Esophagus (tissue), 2 donors: ENCODE results near the gene RAP1B. TPM values are rescaled to one million over a fixed set of nuclear protein-coding genes. Genes with fewer than 3 reads are reported as not detected.

Experiments used
- H3K27ac ChIP-seq, 2 donors: one replicate each; pipeline ENCODE4 v1.5.1; 2013; ENCODE audit warnings: low read depth in 2 of 2, mild to moderate bottlenecking in 2 of 2, inconsistent platforms in 1 of 2, low read length in 1 of 2, moderate library complexity in 1 of 2
- H3K27me3 ChIP-seq, 2 donors: one replicate each; pipeline ENCODE4 v1.6.1; 2013; ENCODE audit warnings: low read length in 2 of 2, control low read depth in 1 of 2, mild to moderate bottlenecking in 1 of 2; ENCODE audit not compliant: insufficient read depth in 2 of 2, control insufficient read depth in 1 of 2
- H3K36me3 ChIP-seq, 2 donors: one replicate each; pipeline ENCODE4 v1.6.1; 2013; ENCODE audit warnings: low read length in 1 of 2; ENCODE audit not compliant: control insufficient read depth in 2 of 2, insufficient read depth in 2 of 2
- H3K4me1 ChIP-seq, 2 donors: one replicate each; pipeline ENCODE4 v1.6.1; 2013; ENCODE audit warnings: low read length in 1 of 2; ENCODE audit not compliant: control insufficient read depth in 2 of 2, insufficient read depth in 2 of 2
- H3K4me3 ChIP-seq, 2 donors: one replicate each; pipeline ENCODE4 v1.5.1; 2013; ENCODE audit warnings: low read length in 2 of 2, mild to moderate bottlenecking in 2 of 2, low read depth in 1 of 2, moderate library complexity in 1 of 2
- H3K9me3 ChIP-seq, 2 donors: one replicate each; pipeline ENCODE4 v1.6.1; 2013; ENCODE audit warnings: mild to moderate bottlenecking in 2 of 2, low read depth in 1 of 2, low read length in 1 of 2, moderate library complexity in 1 of 2; ENCODE audit not compliant: control insufficient read depth in 2 of 2, insufficient read depth in 1 of 2
- WGBS, 2 donors: extraction: QIAGEN DNeasy Blood & Tissue Kit; methylation state at CpG; one replicate each; pipeline ENCODE4 v1.1.7; 2013; 5-methylcytosine and 5-hydroxymethylcytosine counted together
- polyA plus RNA-seq, 2 donors: library from polyadenylated mRNA; stranded (reverse); fragments of 200-250 nt; gene quantifications; one replicate each; pipeline ENCODE4 v1.2.3, GENCODE V29; 2013
- donor health status: healthy with polysubstance abuse.
- donor health status: Bipolar disorder and iron deficiency.

RAP1B gene
- polyA plus RNA-seq, 2 donors: 47.1 to 58.2 TPM

GRCh38 chr12:68617160-68617926 lies 6.6 kb downstream of the RAP1B start:
- Histone ChIP-seq H3K36me3 (no peaks in the 10 kb centered on the region), H3K9me3 (no peaks in the 10 kb centered on the region), H3K27me3 (no peaks in the 10 kb centered on the region), H3K4me1 (peaks cover 2 to 4% of the 10 kb centered on the region in 2 donors), H3K4me3 (no peak overlapping the region), H3K27ac (no peak overlapping the region)
- 70 to 74% methylated on average over 4 of the region's 4 CpGs for WGBS, 2 donors

GRCh38 chr12:68619541-68619940 lies 8.8 kb downstream of the RAP1B start:
- H3K27me3 ChIP-seq: no peaks in the 10 kb centered on the region
- H3K27ac ChIP-seq: no peak overlapping the region
- no peak overlapping the region for H3K4me3 ChIP-seq
- no peaks in the 10 kb centered on the region for H3K9me3 ChIP-seq
- peaks cover 0 to 2% of the 10 kb centered on the region in 2 donors for H3K4me1 ChIP-seq
- no peaks in the 10 kb centered on the region for H3K36me3 ChIP-seq

DNA sequence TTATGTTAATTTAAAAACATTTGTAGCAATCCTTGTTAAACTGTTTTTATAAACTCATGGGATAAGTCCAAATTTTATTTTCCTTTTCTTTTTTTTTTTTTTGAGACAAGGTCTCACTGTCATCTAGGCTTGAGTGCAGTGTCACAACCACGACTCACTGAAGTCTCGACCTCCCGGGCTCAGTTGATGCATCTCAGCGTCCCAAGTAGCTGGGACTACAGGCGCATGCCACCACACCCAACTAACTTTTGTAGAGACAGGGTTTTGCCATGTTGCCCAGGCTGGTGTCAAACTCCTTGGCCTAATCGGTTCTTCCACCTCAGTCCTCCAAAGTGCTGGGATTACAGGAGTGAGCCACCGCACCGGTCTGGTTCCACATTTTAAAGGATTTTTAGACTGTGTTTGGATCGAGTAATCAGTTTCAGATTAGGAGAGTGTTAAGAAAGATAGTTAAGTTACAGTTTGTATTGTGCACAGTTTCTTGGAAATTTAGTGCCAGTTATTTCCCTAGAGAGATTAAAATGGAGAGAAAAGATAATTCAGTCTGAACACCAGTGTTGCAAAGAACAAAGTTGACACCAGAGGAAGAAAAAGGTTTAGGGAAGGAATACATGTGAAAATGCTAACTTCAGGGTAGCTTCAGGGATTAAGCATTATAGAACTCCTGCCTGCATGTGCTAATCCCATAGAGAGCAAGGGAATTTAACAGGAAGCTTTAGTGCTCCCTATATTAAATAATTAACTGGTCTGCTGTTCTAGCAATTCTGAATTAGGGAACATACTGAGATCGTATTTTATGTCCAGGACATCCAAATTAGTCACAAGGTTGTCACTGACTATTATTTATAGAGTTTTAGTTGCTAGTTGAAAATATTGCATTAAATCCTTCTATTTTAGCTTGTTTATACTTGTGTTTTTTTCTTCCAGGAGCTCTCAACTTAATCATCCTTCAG lies 10.1 kb downstream of the RAP1B start:
- peaks cover 0 to 2% of the 10 kb centered on the region in 2 donors for H3K4me1 ChIP-seq
- no peak overlapping the region for H3K4me3 ChIP-seq
- no peaks in the 10 kb centered on the region for H3K36me3 ChIP-seq
- H3K9me3 ChIP-seq: no peaks in the 10 kb centered on the region
- 78 to 79% methylated on average over 10 of the region's 10 CpGs for WGBS, 2 donors
- H3K27ac ChIP-seq: no peak overlapping the region
- H3K27me3 ChIP-seq: no peaks in the 10 kb centered on the region

DNA sequence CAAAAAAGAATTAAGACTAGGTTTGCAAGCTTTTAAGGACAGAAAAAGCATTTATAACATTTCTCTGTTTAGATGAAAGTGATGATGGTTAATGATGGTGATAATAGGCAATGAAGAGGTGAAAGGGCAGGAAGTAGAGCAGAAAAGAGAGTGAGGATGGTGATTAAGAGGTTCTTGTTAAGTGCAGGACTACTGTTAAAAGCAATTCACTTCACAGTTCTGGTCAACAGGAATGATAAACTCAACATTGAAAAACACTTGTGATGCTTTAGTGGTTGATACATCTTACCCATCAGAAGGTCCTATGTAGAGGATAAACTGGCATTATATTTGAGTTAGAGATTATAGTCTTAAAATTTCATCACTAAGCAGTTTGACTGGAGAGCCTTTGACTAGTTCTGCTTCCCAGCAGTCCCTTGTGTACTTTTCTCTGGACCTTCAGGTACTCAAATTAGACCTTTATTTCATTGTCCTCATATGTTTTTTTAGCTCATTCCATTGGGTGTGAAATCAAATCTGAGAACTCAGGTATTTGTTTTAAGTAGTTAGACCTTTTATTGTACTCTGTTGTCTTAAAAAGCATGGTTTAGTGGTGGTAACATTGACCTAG lies 10.9 kb downstream of the RAP1B start:
- Histone ChIP-seq H3K4me3 (no peak overlapping the region), H3K27me3 (no peaks in the 10 kb centered on the region), H3K4me1 (peaks cover 0 to 2% of the 10 kb centered on the region in 2 donors), H3K9me3 (no peaks in the 10 kb centered on the region), H3K27ac (no peak overlapping the region), H3K36me3 (no peaks in the 10 kb centered on the region)

GRCh38 chr12:68622250-68622649 lies 11.6 kb downstream of the RAP1B start:
- peaks cover 0 to 2% of the 10 kb centered on the region in 2 donors for H3K4me1 ChIP-seq
- H3K9me3 ChIP-seq: no peaks in the 10 kb centered on the region
- no peak overlapping the region for H3K27ac ChIP-seq
- H3K4me3 ChIP-seq: no peak overlapping the region
- 59 to 70% methylated on average over 1 of the region's 1 CpG for WGBS, 2 donors
- H3K27me3 ChIP-seq: no peaks in the 10 kb centered on the region
- peaks cover 3 to 4% of the 10 kb centered on the region in 2 donors for H3K36me3 ChIP-seq

DNA sequence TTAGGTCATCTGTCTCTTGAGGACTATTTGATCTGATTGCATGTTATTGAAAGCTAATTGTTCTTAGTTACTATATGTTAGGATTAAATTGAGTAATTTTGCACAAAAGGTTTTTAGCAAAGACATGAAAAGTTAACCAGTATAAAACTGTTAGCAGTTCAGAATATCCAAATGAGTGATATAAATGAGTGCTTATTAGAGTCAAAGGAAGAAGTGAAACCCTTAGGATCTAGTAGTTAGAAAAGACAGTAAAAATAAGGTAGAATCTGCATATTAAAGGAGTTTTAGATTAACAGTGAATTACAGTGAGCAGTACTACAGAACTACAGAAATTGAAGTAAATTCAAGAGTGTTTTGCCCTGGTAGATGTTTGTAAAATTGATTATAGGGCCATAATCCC lies 12.4 kb downstream of the RAP1B start:
- Histone ChIP-seq H3K9me3 (no peaks in the 10 kb centered on the region), H3K27me3 (no peaks in the 10 kb centered on the region), H3K4me3 (no peak overlapping the region), H3K36me3 (peaks cover 3 to 4% of the 10 kb centered on the region in 2 donors), H3K27ac (no peak overlapping the region), H3K4me1 (peaks cover 0 to 2% of the 10 kb centered on the region in 2 donors)

DNA sequence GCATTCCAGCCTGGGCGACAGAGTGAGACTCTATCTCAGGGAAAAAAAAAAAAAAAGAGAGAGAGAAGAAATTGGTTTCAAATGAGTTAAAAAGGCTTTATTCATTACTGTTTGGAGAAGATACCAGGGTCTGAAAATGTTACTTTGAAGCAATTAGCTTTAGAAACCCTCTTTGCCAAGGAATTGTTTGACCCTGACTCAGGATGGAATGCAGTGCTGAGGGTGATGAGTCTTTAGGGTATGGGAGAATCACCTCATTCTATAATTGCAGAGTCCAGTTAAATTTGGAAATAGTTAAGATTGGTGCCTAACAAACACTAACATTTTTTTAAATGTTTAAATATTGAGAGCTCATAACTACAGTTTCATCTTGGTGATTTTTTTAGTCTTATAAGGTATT lies 13.3 kb downstream of the RAP1B start:
- WGBS, 2 donors: 88 to 91% methylated on average over 1 of the region's 1 CpG
- Histone ChIP-seq H3K4me1 (peaks cover 0 to 2% of the 10 kb centered on the region in 2 donors), H3K36me3 (peaks cover 3 to 4% of the 10 kb centered on the region in 2 donors), H3K27me3 (no peaks in the 10 kb centered on the region), H3K27ac (no peak overlapping the region), H3K9me3 (no peaks in the 10 kb centered on the region), H3K4me3 (no peak overlapping the region)

GRCh38 chr12:68624933-68625332 lies 14.2 kb downstream of the RAP1B start:
- Histone ChIP-seq H3K27me3 (no peaks in the 10 kb centered on the region), H3K4me3 (no peak overlapping the region), H3K36me3 (peaks cover 3 to 4% of the 10 kb centered on the region in 2 donors), H3K4me1 (peaks cover 0 to 2% of the 10 kb centered on the region in 2 donors), H3K9me3 (no peaks in the 10 kb centered on the region), H3K27ac (no peak overlapping the region)
- WGBS, 2 donors: 93% methylated on average over 2 of the region's 2 CpGs

GRCh38 chr12:68627673-68628319 lies 17.1 kb downstream of the RAP1B start:
- Histone ChIP-seq H3K9me3 (no peaks in the 10 kb centered on the region), H3K27me3 (no peaks in the 10 kb centered on the region), H3K36me3 (peaks cover 3 to 4% of the 10 kb centered on the region in 2 donors), H3K4me3 (no peak overlapping the region), H3K4me1 (peaks cover 0 to 3% of the 10 kb centered on the region in 2 donors), H3K27ac (no peak overlapping the region)
- 94 to 98% methylated on average over 3 of the region's 3 CpGs for WGBS, 2 donors
